Measurements from ENCODE around the gene KIRREL2.
"Not testable (repeated sequence)": the region's sequence is repeated elsewhere in the genome, so short reads cannot be mapped to it uniquely, and the experiment has no call there.

The KIRREL2 gene
- 0 to 0.36 (median 0.13) reads per million in 4 experiments for total RNA-seq

DNA sequence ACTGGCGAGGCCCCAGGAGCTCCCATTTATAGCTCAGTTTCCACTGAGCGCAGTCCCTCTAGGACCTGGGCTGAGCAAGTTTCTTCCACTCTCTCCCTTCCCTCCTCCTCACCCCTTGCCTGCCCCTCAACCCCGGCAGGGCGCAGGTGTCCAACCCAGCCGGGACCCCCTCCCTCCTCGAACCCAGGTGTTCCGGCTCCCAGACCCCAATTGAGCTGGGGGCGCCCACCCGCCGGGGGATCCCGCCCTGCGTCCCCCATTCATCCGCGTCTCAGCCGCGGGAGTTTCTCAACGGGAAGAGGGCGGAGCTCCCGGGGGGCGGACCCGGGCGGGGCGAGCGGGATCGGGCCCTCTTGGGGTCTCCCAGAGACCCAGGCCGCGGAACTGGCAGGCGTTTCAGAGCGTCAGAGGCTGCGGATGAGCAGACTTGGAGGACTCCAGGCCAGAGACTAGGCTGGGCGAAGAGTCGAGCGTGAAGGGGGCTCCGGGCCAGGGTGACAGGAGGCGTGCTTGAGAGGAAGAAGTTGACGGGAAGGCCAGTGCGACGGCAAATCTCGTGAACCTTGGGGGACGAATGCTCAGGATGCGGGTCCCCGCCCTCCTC lies at the start of gene KIRREL2:
KIRREL2 (plus strand) TSS at position 366 of the 604 bp plus-strand sequence; CDS start at position 575, 209 bp downstream.
- peak; percentile 21 for DNase-seq

DNA sequence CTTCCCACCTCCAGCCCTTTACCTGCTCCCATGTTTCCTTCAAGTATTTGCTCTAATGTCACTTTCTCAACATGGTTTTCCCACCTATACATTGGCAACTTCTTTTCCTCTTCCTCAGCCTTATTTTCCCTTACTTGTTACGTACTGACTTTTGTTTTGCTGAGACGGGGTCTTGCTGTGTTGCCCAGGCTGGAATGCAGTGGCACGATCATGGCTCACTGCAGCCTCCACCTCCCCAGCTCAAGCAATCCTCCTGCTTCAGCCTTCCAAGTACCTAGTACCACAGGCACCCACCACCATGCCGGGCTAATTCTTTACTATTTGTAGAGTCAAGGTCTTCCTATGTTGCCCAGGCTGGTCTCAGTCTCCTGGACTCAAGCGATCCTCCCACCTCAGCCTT lies 49.1 kb upstream of the KIRREL2 start:
- DNase-seq, result no peak

- DNase-seq, result no peak
Measured at GRCh38 chr19:35811317-35812219, 45.1 kb upstream of the KIRREL2 start.

GRCh38 chr19:35812220-35813042 lies 44.3 kb upstream of the KIRREL2 start, which contains the start of gene PRODH2:
PRODH2 (minus strand) TSS chr19:35812845; CDS start chr19:35812805, 40 bp downstream.
- no peak for DNase-seq

DNA sequence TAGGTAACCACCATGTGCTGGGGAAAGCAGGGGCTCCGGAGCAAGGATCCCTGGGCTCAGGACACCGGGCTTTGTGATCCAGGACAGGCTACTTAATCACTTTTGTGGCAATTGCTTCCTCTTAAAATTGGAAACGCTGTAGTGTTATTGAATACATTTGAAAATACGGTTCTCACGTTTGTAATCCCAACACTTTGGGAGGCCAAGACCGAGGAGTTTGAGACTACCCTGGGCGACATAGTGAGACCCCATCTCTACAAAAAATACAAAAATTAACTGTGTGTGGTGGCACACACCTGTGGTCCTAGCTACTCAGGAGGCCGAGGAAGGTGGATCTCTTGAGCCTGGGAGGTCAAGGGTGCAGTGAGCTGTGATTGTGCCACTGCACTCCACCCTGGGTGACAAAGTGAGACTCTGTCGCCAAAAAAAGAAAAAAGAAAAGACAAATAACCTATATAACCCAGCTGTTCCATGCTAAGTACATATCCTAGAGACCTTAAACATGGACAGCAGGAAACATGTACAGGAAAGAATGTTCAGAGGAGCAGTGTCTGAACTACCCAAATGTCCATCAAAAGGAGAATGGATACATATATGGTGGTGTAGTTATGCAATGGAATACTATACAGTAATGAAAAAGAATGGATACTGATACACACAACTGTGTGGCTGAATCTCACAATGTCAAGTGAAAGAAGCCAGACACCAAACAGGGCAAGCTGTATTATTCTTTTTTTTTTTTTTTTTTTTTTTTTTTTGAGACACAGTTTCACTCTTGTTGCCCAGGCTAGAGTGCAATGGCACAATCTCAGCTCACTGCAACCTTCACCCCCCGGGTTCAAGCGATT lies 43.4 kb upstream of the KIRREL2 start:
- DNase-seq, result no peak

- no peak for DNase-seq
Measured at GRCh38 chr19:35816262-35816661, 40.4 kb upstream of the KIRREL2 start.

DNA sequence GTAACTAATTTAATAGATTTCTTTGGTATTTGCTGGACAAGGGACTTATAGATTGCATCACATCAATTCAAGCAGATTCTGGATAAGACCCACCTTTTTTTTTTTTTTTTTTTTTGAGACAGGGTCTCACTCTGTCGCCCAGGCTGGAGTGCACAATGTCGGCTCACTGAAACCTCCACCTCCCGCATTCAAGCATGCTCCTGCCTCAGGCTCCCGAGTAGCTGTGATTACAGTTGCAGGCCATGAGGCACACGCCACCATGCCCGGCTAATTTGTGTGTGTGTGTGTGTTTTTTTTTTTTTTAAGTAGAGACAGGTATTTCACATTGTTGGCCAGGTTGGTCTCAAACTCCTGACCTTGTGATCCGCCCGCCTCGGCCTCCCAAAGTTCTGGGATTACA lies 39.9 kb upstream of the KIRREL2 start:
- DNase-seq, result no peak

GRCh38 chr19:35818445-35818844 lies 38.3 kb upstream of the KIRREL2 start:
- DNase-seq, result no peak

GRCh38 chr19:35822579-35822978 lies 34.1 kb upstream of the KIRREL2 start:
- DNase-seq, result no peak

- no peak for DNase-seq
Measured at GRCh38 chr19:35824150-35824549, 32.6 kb upstream of the KIRREL2 start.

GRCh38 chr19:35828692-35829301 lies 27.9 kb upstream of the KIRREL2 start:
- DNase-seq, result peak; percentile 12

GRCh38 chr19:35830986-35831385 lies 25.7 kb upstream of the KIRREL2 start:
- DNase-seq, result no peak

DNA sequence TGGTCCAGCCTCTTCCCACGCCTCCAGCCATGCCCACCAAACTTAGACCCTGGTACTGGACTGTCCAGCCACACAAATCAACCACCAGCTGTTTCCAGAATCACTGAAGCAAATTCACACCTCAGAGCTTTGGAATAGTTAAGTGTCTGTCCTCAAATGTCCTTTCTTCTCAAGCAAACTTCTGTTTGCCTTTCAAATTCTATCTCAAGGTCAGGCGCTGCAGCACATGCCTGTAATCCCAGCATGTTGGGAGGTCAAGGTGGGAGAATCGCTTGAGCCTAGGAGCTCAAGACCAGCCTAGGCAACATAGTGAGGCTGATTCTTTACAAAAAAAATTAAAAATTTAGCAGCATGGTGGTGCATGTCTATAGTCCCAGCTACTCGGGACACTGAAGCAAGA lies 24.7 kb upstream of the KIRREL2 start:
- DNase-seq, result no peak

DNA sequence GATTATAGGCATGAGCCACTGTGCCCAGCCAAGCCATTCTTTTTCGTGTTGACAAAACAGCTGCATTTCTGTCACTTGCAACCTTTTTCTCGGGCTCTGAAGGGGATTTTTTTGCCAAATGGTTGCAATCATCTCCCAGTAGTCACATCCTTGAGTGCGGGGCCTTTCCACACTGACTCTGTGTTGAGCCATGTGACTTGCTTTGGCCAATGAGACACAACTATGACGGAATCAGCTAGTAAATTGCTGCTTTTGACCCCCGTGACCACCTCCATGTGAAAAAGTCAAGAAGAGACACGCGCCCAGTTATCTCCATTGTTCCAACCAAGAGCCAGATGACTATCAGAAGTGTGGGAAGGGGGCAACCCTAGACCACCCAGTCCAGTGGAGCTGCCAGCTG lies 22.7 kb upstream of the KIRREL2 start:
- no peak for DNase-seq

DNA sequence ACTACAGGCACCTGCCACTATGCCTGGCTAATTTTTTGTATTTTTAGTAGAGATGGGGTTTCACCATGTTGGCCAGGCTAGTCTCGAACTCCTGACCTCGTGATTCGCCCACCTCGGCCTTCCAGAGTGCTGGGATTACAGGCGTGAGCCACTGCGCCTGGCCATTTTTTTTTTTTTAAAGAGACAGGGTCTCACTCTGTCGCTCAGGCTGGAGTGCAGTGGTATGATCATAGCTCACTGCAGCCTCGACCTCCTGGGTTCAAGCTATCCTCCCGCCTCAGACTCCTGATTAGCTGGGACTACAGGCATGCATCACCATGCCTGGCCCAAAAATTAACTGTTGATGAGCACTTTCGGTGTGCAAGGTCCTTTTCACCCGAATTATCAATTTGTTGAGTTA lies 20.6 kb upstream of the KIRREL2 start:
- DNase-seq, result not testable (repeated sequence)

DNA sequence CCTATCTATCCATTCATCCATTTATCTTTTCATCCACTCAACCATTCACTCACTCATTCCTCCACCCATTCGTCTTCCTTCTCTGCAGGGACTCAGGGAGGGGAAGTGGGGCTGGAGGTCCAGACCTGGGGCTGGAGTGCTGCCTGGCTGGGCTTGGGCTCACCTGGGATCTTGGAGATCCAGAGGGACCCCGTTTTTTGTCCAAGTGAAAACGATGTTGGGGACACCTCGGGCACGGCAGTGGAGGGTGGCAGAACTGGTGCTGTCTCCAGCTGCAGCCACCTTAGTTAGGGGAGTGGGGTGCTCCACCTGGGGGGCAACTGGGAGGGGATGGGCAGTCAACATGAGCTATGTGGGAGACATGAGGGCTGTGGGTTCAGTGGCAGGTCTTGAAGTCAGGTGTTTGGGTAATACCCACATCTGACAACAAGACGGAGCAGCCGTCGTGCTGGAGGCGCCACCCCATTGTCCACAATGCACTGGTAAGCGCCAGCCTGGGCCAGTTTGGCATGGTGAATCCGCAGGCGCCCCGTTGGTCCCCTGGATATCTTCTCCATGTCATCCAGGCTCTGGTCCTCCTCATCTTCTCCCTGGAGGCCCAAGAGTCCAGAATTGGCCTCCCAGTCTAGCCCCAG lies 14.6 kb upstream of the KIRREL2 start:
- no peak for DNase-seq

DNA sequence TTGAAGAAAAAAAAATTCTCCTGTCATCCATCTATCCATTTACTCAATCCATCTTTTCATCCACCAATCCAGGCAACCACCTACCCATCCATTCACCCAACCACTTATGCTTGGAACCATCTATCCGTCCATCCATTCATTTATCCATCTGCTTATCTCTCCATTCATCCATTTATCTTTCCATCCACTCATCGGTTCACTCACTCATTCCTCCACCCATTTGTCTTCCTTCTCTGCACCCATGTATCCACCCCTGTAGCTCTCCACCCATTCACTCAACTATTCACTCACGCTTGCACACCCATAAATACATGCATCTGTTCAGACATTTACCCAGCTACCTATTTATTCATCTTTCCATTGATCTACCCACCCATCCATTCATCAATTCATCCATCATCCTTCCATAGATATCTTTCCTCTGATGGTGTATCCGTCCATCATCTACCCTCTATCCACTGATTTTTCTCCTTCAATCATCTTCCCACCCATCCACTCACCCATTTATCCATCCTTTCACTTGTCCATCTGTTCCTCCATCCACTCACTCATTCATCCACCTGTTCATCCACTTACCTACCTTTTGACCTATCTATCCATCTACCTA lies 13.9 kb upstream of the KIRREL2 start:
- DNase-seq, result no peak

DNA sequence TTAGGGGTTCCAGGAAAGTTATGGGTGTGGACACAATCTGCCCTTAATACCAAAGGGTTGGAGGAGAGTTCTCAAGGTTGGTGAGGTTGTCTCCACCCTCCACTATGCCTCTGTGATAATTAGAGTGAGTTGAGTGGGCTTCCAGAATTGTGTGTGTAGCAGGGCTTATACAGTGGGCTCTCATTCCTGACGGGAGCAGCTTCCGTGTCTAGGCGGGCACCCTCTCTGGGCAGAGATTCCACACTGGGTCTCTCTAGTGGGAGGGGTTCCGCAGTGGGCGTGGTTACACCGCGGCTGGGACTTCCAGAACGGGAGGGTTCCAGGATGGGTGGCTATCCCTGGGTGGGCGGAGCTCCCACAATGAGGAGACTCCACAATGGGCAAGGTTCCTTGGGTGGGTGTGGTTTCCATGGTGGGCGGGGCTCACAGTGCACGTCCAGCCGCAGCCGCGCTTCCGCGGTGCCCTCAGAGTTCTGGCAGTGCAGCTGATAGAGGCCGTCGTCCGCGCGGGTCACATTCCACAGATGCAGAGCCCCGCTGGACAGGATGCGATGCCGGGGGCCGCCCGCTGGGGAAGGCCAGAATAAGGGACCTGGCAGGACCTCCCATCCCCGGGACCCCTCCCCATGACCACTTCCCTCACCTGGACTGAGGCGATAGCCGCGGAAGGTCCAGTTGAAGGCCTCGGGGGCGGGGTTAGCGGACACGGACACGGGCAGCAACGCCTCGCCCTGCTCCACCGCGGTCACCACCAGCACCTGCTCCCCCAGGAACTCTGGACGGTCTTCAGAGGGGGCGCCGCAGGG lies 12.8 kb upstream of the KIRREL2 start:
- DNase-seq, result no peak

DNA sequence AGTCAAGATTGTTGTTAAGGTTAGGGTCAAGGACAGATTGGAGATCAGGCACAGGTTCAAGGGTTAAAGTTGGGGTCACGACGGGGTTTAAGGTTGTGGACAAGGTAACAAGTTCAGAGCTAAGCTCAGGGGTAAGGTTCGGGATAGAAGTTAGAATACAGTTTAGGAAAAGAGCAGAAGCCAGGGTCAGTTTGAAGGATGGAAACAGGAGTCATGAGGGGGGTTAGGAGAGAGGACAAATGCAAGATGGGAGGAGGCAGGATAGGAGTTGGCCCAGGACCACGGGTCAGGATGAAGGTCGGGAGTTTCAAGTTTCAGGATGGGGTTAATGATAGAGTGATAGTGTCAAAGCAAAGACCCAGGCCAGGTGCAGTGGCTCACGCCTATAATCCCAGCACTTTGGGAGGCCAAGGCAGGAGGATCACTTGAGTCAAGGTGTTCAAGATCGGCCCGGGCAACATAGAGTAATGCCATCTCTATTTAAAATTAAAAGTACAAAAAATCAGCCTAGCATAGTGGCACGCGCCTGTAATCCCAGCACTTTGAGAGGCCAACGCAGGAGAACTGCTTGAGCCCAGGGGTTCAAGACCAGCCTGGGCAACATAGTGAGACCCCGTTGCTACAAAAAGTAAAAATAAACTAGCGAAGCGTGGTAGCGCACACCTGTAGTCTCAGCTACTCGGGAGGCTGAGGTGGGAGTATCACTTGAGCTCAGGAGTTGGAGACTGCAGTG lies 12.1 kb upstream of the KIRREL2 start:
- DNase-seq, result no peak

All from effector CD8-positive, alpha-beta T cell (primary cell).